Measurements from ENCODE around the gene DDB1. TPM values are rescaled to one million over a fixed set of nuclear protein-coding genes. Genes with fewer than 3 reads are reported as not detected.

Gene DDB1
- total RNA-seq, 2 experiments from 2014 or later, result 202 to 214 TPM

DNA sequence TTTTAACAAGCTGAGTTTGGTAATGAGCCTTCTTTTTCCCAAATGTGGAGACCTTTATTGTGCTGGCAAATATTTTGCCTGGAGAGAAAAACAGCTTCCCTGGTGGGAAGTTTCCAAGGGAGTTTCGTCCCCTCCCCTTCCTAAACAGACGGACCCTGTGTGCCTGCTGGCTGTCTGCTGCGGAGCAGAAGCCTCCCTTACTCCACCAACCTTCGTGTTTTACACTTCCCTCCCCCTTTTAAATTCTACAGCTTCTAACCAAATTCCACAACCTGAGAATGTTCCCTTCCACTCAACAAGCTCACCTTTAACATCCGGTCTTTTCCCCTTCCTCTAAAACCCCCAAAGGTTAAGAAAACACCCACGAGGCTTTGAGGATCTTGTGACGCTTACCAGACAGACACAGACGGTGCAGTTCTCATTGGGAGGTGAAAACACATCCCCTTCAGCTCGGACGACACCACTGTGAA is 54.9 kb downstream of the DDB1 start:
- Mint-ChIP-seq H3K36me3 (ENCODE audit: low read depth) (no peaks in the 10 kb centered on the region), H3K27ac (no peak overlapping the region), H3K4me3 (no peak overlapping the region), H3K27me3 (ENCODE audit: low read depth) (no peaks in the 10 kb centered on the region), H3K4me1 (ENCODE audit: low read depth) (no peaks in the 10 kb centered on the region), H3K9me3 (ENCODE audit: insufficient read depth) (no peaks in the 10 kb centered on the region)
- POLR2A ChIA-PET, result no interaction called here
- ATAC-seq, result no peak
- CTCF ChIA-PET, result interaction anchor here (1.1 to 1.5 kb wide), 2 partner anchors 25 to 107 kb away, joined by 3 to 5 read pairs; no protein-coding TSS in a partner anchor
- DNase-seq, result no peak

GRCh38 chr11:61277186-61278000 is 55.5 kb downstream of the DDB1 start:
- H3K27ac Mint-ChIP-seq, result no peak overlapping the region
- H3K27me3 Mint-ChIP-seq (ENCODE audit: low read depth), result no peaks in the 10 kb centered on the region
- CTCF ChIA-PET, result interaction anchor here (1.1 to 1.5 kb wide), 2 partner anchors 24 to 108 kb away, joined by 3 to 5 read pairs; no protein-coding TSS in a partner anchor
- H3K9me3 Mint-ChIP-seq (ENCODE audit: insufficient read depth), result no peaks in the 10 kb centered on the region
- DNase-seq (no peak), ATAC-seq (no peak)
- no peaks in the 10 kb centered on the region for H3K36me3 Mint-ChIP-seq (ENCODE audit: low read depth)
- no peaks in the 10 kb centered on the region for H3K4me1 Mint-ChIP-seq (ENCODE audit: low read depth)
- H3K4me3 Mint-ChIP-seq, result no peak overlapping the region
- POLR2A ChIA-PET, result no interaction called here

DNA sequence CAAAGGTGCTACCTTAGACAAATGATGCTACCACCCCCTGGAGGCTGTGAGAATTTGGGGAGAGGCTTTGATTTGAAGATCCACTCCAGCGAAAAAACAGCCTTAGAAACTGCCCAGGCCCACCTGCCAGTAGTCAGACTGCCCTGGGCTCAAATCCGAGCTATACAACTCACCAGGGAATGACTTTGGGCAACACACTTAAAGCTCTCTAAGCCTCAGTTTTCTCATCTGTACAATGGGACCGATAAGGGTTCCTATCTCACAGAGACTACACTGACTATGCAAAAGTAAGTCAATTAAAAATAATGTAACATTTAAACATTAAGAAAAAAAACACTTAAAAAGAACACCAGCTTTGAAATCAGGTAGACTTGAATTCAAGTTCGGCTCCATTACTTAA is 57.7 kb downstream of the DDB1 start:
- H3K9me3 Mint-ChIP-seq (ENCODE audit: insufficient read depth), result no peaks in the 10 kb centered on the region
- ATAC-seq (no peak), DNase-seq (no peak)
- H3K4me3 Mint-ChIP-seq, result no peak overlapping the region
- ChIA-PET POLR2A (no interaction called here), CTCF (interaction anchor here (0.9 to 1.7 kb wide), 2 partner anchors 20 to 21 kb away, joined by 3 to 5 read pairs; partner anchors contain the start of gene VWCE)
- H3K27ac Mint-ChIP-seq, result no peak overlapping the region
- H3K36me3 Mint-ChIP-seq (ENCODE audit: low read depth), result no peaks in the 10 kb centered on the region
- H3K4me1 Mint-ChIP-seq (ENCODE audit: low read depth), result no peaks in the 10 kb centered on the region
- no peaks in the 10 kb centered on the region for H3K27me3 Mint-ChIP-seq (ENCODE audit: low read depth)

- H3K27ac Mint-ChIP-seq, result no peak overlapping the region
These were observed 58.8 kb downstream of the DDB1 start for GRCh38 chr11:61274084-61274483.

DNA sequence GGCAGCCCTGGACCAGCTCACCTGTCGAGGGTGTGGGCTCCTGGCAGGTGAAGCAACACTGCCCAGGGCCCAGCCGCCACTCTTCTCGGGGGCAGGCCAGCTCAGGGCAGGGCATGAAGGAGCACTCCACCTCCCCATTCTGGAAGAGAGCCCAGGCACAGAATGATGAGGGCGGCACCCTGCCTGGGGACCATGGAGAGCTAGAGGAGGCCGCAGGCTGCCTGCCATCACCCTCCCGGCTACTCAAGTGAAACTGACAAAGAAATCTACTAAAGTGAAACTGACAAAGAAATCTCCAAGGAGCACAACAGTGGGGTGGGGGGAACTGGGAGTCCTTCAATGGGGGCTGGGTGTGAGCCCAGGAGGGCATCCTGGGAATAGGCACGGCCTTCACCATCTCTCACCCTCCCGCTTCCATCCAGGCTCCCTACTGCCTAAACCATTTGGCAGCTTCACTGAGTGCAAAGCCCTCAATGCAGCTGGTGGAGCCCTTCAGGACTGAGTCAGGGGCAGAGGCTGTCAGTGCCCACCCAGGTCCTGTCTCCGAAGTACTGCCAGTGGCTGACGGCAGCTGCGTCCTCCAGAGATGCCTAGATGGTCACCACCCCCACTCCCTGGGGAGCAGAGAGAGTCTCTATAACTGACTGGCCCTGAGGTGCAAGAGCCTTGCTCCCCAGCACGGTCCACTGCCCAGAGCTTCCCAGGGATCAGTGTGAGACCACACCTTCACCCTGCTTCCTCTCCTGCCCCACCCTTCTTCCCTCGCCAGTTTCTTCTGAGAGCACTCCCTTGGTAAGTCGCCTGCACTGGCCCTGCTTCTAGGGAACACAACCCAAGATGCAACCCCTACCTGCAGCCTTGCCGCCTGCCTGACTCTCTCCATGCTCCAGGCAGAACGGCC is 59.5 kb downstream of the DDB1 start:
- no peak for DNase-seq
- H3K27ac Mint-ChIP-seq, result no peak overlapping the region
- H3K27me3 Mint-ChIP-seq (ENCODE audit: low read depth), result no peaks in the 10 kb centered on the region
- no peaks in the 10 kb centered on the region for H3K9me3 Mint-ChIP-seq (ENCODE audit: insufficient read depth)
- ChIA-PET POLR2A (interaction anchor here (0.7 kb wide), 1 partner anchor 156 kb away, joined by 3 read pairs; no protein-coding TSS in a partner anchor), CTCF (no interaction called here)
- no peaks in the 10 kb centered on the region for H3K36me3 Mint-ChIP-seq (ENCODE audit: low read depth)
- no peak overlapping the region for H3K4me3 Mint-ChIP-seq
- no peaks in the 10 kb centered on the region for H3K4me1 Mint-ChIP-seq (ENCODE audit: low read depth)
- no peak for ATAC-seq

More at GRCh38 chr11:61274084-61274483, 58.8 kb downstream of the DDB1 start:
- H3K36me3 Mint-ChIP-seq (ENCODE audit: low read depth), result no peaks in the 10 kb centered on the region
- no peak overlapping the region for H3K4me3 Mint-ChIP-seq
- H3K4me1 Mint-ChIP-seq (ENCODE audit: low read depth), result no peaks in the 10 kb centered on the region
- ATAC-seq (no peak), DNase-seq (no peak)
- no peaks in the 10 kb centered on the region for H3K27me3 Mint-ChIP-seq (ENCODE audit: low read depth)
- no peaks in the 10 kb centered on the region for H3K9me3 Mint-ChIP-seq (ENCODE audit: insufficient read depth)
- POLR2A ChIA-PET, result interaction anchor here (0.5 kb wide), 1 partner anchor 20 kb away, joined by 4 read pairs; no protein-coding TSS in a partner anchor
- CTCF ChIA-PET, result no interaction called here

DNA sequence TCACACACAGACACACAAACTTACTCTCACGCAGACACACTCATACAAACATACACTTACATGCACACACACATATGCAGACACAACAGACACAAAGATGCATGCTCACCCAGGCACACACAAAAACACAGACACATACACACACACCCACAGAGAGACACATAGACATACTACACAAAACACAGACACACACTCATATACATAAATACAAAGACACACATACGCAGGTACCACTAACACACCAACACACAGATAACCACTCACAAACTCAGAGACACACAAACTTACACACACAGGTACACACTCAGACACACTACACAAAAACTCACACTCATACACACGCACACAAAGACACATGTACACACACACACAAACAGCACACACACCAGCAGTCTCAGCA is 60.2 kb downstream of the DDB1 start:
- Mint-ChIP-seq H3K36me3 (ENCODE audit: low read depth) (no peaks in the 10 kb centered on the region), H3K4me1 (ENCODE audit: low read depth) (no peaks in the 10 kb centered on the region), H3K4me3 (no peak overlapping the region), H3K27ac (no peak overlapping the region), H3K9me3 (ENCODE audit: insufficient read depth) (no peaks in the 10 kb centered on the region), H3K27me3 (ENCODE audit: low read depth) (no peaks in the 10 kb centered on the region)
- POLR2A ChIA-PET, result interaction anchor here (0.7 kb wide), 1 partner anchor 156 kb away, joined by 3 read pairs; no protein-coding TSS in a partner anchor
- CTCF ChIA-PET, result no interaction called here
- ATAC-seq, result no peak
- no peak for DNase-seq

- no peak overlapping the region for H3K27ac Mint-ChIP-seq
- ATAC-seq, result no peak
These were observed 62.4 kb downstream of the DDB1 start for GRCh38 chr11:61270354-61271076.

DNA sequence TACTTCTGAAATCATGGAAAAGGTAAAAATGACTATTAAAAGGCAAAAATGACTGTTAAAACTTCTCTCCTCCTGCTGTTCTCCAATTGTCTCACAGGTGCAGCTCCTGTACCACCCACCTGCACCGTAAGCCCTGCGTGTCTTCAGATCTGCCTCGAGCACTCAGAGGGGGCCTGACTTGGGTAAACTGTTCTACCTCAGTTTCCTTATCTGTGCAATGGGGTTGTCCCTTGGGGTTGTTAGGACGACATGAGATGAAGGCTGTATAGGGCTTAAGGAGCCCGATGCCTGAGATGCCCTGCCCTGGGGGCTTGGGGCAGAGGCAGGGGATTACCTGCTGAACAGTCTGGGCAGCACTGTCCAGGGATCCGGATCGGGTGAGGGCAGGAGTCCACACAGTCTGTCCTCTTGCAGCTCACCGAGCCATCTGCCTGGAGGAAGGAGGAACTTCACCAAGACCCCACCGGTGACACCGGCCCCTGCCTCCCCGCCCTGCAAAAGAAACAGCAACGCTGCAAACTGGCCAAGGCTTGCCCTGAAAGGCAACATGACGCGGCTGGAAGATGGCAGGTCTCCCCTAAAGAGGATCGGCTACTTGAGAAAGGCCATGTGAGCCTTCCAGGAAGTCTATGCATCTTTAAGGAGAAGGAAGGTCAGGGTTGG is 64.2 kb downstream of the DDB1 start:
- no peaks in the 10 kb centered on the region for H3K36me3 Mint-ChIP-seq (ENCODE audit: low read depth)
- no peak for ATAC-seq
- no peaks in the 10 kb centered on the region for H3K27me3 Mint-ChIP-seq (ENCODE audit: low read depth)
- H3K4me3 Mint-ChIP-seq, result no peak overlapping the region
- no peaks in the 10 kb centered on the region for H3K4me1 Mint-ChIP-seq (ENCODE audit: low read depth)
- ChIA-PET POLR2A (no interaction called here), CTCF (no interaction called here)
- H3K27ac Mint-ChIP-seq, result no peak overlapping the region
- no peak for DNase-seq
- no peaks in the 10 kb centered on the region for H3K9me3 Mint-ChIP-seq (ENCODE audit: insufficient read depth)

More at GRCh38 chr11:61270354-61271076, 62.4 kb downstream of the DDB1 start:
- Mint-ChIP-seq H3K4me3 (no peak overlapping the region), H3K4me1 (ENCODE audit: low read depth) (no peaks in the 10 kb centered on the region), H3K36me3 (ENCODE audit: low read depth) (no peaks in the 10 kb centered on the region), H3K27me3 (ENCODE audit: low read depth) (no peaks in the 10 kb centered on the region), H3K9me3 (ENCODE audit: insufficient read depth) (no peaks in the 10 kb centered on the region)
- ChIA-PET POLR2A (no interaction called here), CTCF (interaction anchor here (1.2 to 2.0 kb wide), 3 partner anchors 12 to 24 kb away, joined by 5 to 8 read pairs (median 6); partner anchors contain the start of gene VWCE)
- no peak for DNase-seq

DNA sequence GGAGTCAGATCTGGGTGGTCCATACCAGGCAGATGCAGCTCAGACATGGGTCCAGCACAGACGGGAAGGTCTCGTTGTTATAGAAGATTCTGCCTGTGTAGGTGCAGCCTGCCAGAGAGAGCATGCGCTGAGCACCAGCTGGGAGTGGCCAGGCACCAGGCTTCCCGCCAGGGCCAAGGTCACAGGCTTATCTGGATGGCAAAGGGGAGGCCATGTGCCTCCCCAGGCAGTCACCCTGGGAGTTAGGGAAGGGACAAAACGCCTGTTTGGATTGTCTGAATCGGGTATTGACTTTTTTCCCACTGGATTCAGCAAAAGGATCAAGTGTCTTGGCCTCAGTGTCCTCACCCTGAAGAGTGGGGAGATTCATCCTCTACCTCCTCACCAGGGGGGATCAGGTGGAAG is 65.5 kb downstream of the DDB1 start:
- DNase-seq (no peak), ATAC-seq (no peak)
- ChIA-PET CTCF (interaction anchor here (1.3 to 2.3 kb wide), 2 partner anchors 13 to 28 kb away, joined by 3 to 10 read pairs; partner anchors contain the start of gene VWCE), POLR2A (no interaction called here)
- Mint-ChIP-seq H3K9me3 (ENCODE audit: insufficient read depth) (no peaks in the 10 kb centered on the region), H3K4me3 (no peak overlapping the region), H3K27ac (no peak overlapping the region), H3K4me1 (ENCODE audit: low read depth) (no peaks in the 10 kb centered on the region), H3K27me3 (ENCODE audit: low read depth) (no peaks in the 10 kb centered on the region), H3K36me3 (ENCODE audit: low read depth) (no peaks in the 10 kb centered on the region)

- ATAC-seq (no peak), DNase-seq (no peak)
- ChIA-PET CTCF (interaction anchor here (1.3 to 2.3 kb wide), 3 partner anchors 12 to 28 kb away, joined by 3 to 10 read pairs (median 3); partner anchors contain the start of gene VWCE), POLR2A (no interaction called here)
- no peaks in the 10 kb centered on the region for H3K27me3 Mint-ChIP-seq (ENCODE audit: low read depth)
- no peaks in the 10 kb centered on the region for H3K9me3 Mint-ChIP-seq (ENCODE audit: insufficient read depth)
- H3K27ac Mint-ChIP-seq, result no peak overlapping the region
- no peaks in the 10 kb centered on the region for H3K4me1 Mint-ChIP-seq (ENCODE audit: low read depth)
- no peaks in the 10 kb centered on the region for H3K36me3 Mint-ChIP-seq (ENCODE audit: low read depth)
- H3K4me3 Mint-ChIP-seq, result no peak overlapping the region
These were observed 66.3 kb downstream of the DDB1 start for GRCh38 chr11:61266602-61267001.

GRCh38 chr11:61265357-61265756 is 67.5 kb downstream of the DDB1 start:
- ATAC-seq (no peak), DNase-seq (no peak)
- H3K4me1 Mint-ChIP-seq (ENCODE audit: low read depth), result no peaks in the 10 kb centered on the region
- H3K27ac Mint-ChIP-seq, result no peak overlapping the region
- H3K27me3 Mint-ChIP-seq (ENCODE audit: low read depth), result no peaks in the 10 kb centered on the region
- no peak overlapping the region for H3K4me3 Mint-ChIP-seq
- CTCF ChIA-PET, result interaction anchor here (1.6 to 2.3 kb wide), 2 partner anchors 11 to 17 kb away, joined by 3 to 10 read pairs; no protein-coding TSS in a partner anchor
- H3K36me3 Mint-ChIP-seq (ENCODE audit: low read depth), result no peaks in the 10 kb centered on the region
- POLR2A ChIA-PET, result no interaction called here
- H3K9me3 Mint-ChIP-seq (ENCODE audit: insufficient read depth), result no peaks in the 10 kb centered on the region

Data from activated CD8-positive, alpha-beta T cell treated with anti-CD3 and anti-CD28 coated beads, Interleukin-2, amount 10 ng/mL, durations not matched to agents 7 days and 5 days (primary cell).